K562 (cell line): ENCODE measurements around the gene ADAM10.

Source experiments
- CBFB ChIP-seq: sonication (generic); formaldehyde crosslinking; IDR thresholded peaks from 2 replicates; pipeline ENCODE4 v1.4.0; 2020; ENCODE audit warnings: mild to moderate bottlenecking, missing genetic modification reagents
- JUNB ChIP-seq: fragments of 450-650 bp; formaldehyde crosslinking; conservative IDR thresholded peaks from 2 replicates; pipeline ENCODE4 v1.4.0; 2020; ENCODE audit warnings: mild to moderate bottlenecking
- RAD21 ChIP-seq, 2 experiments: fragments of 250-450 bp in 1 of 2; fragments of 450-650 bp in 1 of 2; sonication (Bioruptor Pico) in 1 of 2; formaldehyde crosslinking in 1 of 2; IDR thresholded peaks in 1 of 2; conservative IDR thresholded peaks in 1 of 2; 2 replicates each; pipeline versions ENCODE4 v1.4.0 to v1.8.0; 2020 to 2022; ENCODE audit warnings: mild to moderate bottlenecking in 2 of 2, moderate library complexity in 1 of 2
- SAFB2 ChIP-seq: fragments of 200-400 bp; formaldehyde crosslinking; IDR thresholded peaks from 2 replicates; pipeline ENCODE4 v1.6.1; 2018; ENCODE audit warnings: borderline replicate concordance, low read length, low read depth, moderate library complexity; ENCODE audit not compliant: severe bottlenecking
- YY1 ChIP-seq, 3 experiments: IDR thresholded peaks; 2 replicates each; pipeline ENCODE4 v1.6.1; 2011; ENCODE audit warnings: low read length in 2 of 3, mild to moderate bottlenecking in 2 of 3, moderate library complexity in 2 of 3, borderline replicate concordance in 1 of 3, control low read depth in 1 of 3, low read depth in 1 of 3; ENCODE audit not compliant: insufficient read depth in 3 of 3, insufficient replicate concordance in 2 of 3, control insufficient read depth in 1 of 3, insufficient read length in 1 of 3; ENCODE audit errors: extremely low read depth in 1 of 3
- TF ChIP-seq, protein P1 (sequence below): fragments of 450-650 bp; IDR thresholded peaks from 2 replicates; pipeline ENCODE4 v1.6.1; 2016; ENCODE audit warnings: antibody characterized with exemption

- TF ChIP-seq JUNB (CRISPR knock-in tag) = no peak
- TF ChIP-seq CBFB (CRISPR knock-in tag) = no peak
- no peak for TF ChIP-seq SAFB2
- TF ChIP-seq YY1 (IDR thresholded peaks at IDR 0.05; ENCODE audit: borderline replicate concordance in 1 of 3, control insufficient read depth in 1 of 3, extremely low read depth in 1 of 3, insufficient read depth in 3 of 3, insufficient read length in 1 of 3, insufficient replicate concordance in 2 of 3, low read depth in 1 of 3, low read length in 2 of 3) = no peak
- TF ChIP-seq RAD21 (CRISPR knock-in tag; conservative IDR thresholded peaks at IDR 0.05 in 1 of 2, IDR thresholded peaks at IDR 0.05 in 1 of 2) = no peak
- TF ChIP-seq, protein P1, sequence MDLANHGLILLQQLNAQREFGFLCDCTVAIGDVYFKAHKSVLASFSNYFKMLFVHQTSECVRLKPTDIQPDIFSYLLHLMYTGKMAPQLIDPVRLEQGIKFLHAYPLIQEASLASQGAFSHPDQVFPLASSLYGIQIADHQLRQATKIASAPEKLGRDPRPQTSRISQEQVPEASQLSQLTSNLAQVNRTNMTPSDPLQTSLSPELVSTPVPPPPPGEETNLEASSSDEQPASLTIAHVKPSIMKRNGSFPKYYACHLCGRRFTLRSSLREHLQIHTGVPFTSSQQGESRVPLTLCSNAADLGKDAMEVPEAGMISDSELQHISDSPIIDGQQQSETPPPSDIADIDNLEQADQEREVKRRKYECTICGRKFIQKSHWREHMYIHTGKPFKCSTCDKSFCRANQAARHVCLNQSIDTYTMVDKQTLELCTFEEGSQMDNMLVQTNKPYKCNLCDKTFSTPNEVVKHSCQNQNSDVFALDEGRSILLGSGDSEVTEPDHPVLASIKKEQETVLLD = no peak
Observed at GRCh38 chr15:58582160-58582559, 167.3 kb downstream of the ADAM10 start.
